LNCaP clone FGC (cell line): Measurements from ENCODE around the gene GUCY1B1.
"Not testable (repeated sequence)": the region's sequence is repeated elsewhere in the genome, so short reads cannot be mapped to it uniquely, and the experiment has no call there.

Experiments used
- DNase-seq: peaks from one replicate; pipeline ENCODE4 v3.0.0-alpha.2; 2011; ENCODE audit warnings: low read depth
- H3K4me3 ChIP-seq: 2 replicates; pipeline ENCODE4 v1.5.1; 2011; ENCODE audit warnings: mild to moderate bottlenecking, low read depth, low read length, control low read depth
- CTCF ChIP-seq: IDR thresholded peaks from 2 replicates; pipeline ENCODE4 v1.5.1; 2012; ENCODE audit warnings: mild to moderate bottlenecking; ENCODE audit not compliant: control insufficient read depth, insufficient read depth; ENCODE audit errors: extremely low read depth

GUCY1B1 gene

DNA sequence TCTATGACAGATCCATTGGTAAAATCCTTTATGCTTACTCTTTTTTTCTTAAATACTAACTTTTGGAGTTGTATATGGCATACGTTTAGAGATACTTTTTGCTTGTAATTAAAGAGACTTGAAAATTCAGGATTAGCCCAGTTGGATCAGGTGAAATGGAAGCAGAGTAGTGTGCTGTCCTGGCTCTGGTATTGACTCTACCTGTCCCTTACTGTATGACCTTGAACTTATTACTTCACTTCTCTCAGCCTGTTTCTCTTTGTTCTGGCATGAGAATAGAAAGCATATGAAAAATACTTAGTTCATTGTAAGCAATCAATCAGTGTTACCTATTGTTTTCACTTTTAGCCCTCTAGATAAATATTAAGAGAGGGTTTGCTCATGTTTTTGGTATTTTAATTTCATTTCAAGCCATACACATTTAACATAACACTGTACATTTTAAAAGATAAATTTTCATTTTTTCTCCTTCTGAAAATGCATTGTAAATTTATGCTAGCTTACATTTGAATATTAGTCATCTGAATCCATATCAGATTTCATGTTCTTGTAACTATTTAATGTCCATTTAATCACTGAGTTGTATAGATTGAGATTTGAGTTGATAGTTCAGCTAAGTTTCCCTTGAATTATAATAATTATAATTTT is 35.9 kb downstream of the GUCY1B1 start:
- no peak for TF ChIP-seq CTCF
- H3K4me3 ChIP-seq: no peak overlapping the region
- DNase-seq: no peak

DNA sequence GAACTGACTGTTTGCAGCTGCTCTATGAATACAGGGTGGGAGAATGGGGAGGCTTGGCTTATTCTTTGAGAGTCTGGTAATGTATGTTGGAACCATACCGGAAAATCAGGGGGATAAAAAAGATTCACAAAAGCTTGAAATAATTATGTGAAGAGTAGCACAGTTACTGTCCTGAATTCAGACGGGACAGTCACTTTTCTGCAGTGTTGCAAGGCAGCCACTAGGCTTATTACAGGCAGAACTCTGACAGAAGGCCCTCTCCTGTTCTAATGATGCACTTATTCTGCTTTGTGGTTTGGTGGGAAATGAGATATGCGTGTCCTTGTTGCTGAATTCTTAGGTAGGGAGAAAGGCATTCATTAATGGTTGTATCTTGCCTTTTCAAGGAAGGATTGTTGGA is 37.2 kb downstream of the GUCY1B1 start:
- H3K4me3 ChIP-seq: no peak overlapping the region
- DNase-seq: no peak
- peak; percentile 34; the same call in 1 of the 2 replicates for TF ChIP-seq CTCF

DNA sequence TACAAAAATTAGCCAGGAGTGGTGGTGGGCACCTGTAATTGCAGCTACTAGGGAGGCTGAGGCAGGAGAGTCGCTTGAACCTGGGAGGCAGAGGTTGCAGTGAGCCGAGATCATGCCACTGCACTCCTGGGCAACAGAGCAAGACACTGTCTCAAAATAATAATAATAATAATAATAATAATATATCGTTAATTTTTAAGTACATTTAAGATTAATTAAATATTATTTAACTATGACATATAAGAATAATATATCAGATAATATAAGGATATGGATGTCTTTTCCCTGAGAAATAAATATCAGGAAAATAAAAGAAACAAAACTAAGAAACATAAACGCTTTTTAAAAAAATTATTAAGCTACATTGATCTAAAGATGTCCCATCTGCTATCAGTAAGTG is 38.8 kb downstream of the GUCY1B1 start:
- not testable (repeated sequence) for H3K4me3 ChIP-seq, DNase-seq

GRCh38 chr4:155799116-155799793 is 40.4 kb downstream of the GUCY1B1 start:
- no peak overlapping the region for H3K4me3 ChIP-seq
- no peak for DNase-seq
- no peak for TF ChIP-seq CTCF

DNA sequence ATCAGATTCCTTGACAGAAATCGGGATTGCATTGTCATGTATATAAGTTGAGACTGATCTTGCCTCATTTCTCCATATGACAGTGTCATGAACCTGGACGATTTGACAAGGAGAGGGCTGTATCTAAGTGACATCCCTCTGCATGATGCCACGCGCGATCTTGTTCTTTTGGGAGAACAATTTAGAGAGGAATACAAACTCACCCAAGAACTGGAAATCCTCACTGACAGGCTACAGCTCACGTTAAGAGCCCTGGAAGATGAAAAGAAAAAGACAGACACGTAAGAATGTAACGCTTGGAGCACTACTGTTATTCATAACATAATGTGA is 40.9 kb downstream of the GUCY1B1 start:
- no peak overlapping the region for H3K4me3 ChIP-seq
- TF ChIP-seq CTCF: no peak
- DNase-seq: no peak

DNA sequence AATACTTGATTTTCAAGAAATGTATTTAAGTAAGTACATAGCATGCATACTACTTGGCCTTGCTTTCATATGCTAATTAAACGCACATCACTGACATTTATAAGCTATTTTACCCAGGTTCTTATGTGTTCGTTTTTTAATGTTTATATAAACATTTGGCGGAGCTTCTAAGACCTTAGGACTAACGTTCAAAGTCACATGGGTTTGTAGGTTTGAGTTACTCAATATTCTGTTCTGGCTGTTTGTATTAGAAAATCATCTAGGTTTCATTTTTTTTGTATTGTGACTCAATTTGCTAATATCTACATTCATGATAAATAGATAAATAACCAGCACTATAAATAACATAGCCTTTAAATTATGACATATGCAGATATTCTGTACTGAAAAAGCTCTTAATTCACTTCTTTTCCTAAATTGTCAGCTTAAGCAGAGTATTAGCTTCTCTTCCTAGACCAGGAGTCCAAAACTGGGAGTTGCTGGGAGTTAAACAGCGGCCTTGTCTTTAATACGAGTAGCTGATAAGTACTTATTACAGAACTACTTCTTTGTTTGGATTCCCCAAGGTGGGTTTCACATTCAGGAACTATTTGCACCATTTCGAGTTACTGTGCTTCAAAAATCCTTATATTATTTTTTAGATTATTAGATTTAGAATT is 42.0 kb downstream of the GUCY1B1 start:
- no peak for DNase-seq
- TF ChIP-seq CTCF: no peak
- H3K4me3 ChIP-seq: no peak overlapping the region

- no peak for DNase-seq
- TF ChIP-seq CTCF: no peak
- no peak overlapping the region for H3K4me3 ChIP-seq
Observed at GRCh38 chr4:155802190-155802959, 43.6 kb downstream of the GUCY1B1 start.
